Neural cell (in vitro differentiated cells): ENCODE data around the gene CDK5RAP2. TPM values are rescaled to one million over a fixed set of nuclear protein-coding genes. Genes with fewer than 3 reads are reported as not detected.

Experiments
- H2AFZ ChIP-seq: fragments of 200-600, 300-800 bp; sonication (generic), shearing (Covaris generic); 2 replicates; pipeline ENCODE4 v1.6.0; 2014; ENCODE audit warnings: low read depth, mild to moderate bottlenecking, antibody characterized with exemption, low read length, moderate library complexity
- H3F3A ChIP-seq: fragments of 200-600 bp; shearing (Covaris generic); 2 replicates; pipeline ENCODE4 v1.6.1; 2016; ENCODE audit warnings: mild to moderate bottlenecking, moderate library complexity, mixed read lengths, antibody characterized with exemption, low read length; ENCODE audit not compliant: insufficient read depth, poor library complexity, severe bottlenecking
- H3K27ac ChIP-seq: fragments of 200-600, 300-800 bp; sonication (generic), shearing (Covaris generic); 2 replicates; pipeline ENCODE4 v1.5.1; 2014; ENCODE audit warnings: mild to moderate bottlenecking, low read length, moderate library complexity
- H3K27me3 ChIP-seq: fragments of 300-800, 200-600 bp; sonication (generic), shearing (Covaris generic); 2 replicates; pipeline ENCODE4 v1.6.0; 2014; ENCODE audit warnings: mild to moderate bottlenecking, low read depth, low read length, moderate library complexity; ENCODE audit not compliant: insufficient read depth
- H3K36me3 ChIP-seq: fragments of 300-800, 200-600 bp; sonication (generic), shearing (Covaris generic); 2 replicates; pipeline ENCODE4 v1.5.1; 2014; ENCODE audit warnings: mild to moderate bottlenecking, antibody characterized with exemption, low read length, moderate library complexity; ENCODE audit not compliant: insufficient read depth
- H3K4me2 ChIP-seq: fragments of 300-800, 200-600 bp; sonication (generic), shearing (Covaris generic); 2 replicates; pipeline ENCODE4 v1.6.0; 2014; ENCODE audit warnings: mild to moderate bottlenecking, low read length
- H3K4me3 ChIP-seq: fragments of 300-800, 200-600 bp; sonication (generic), shearing (Covaris generic); 2 replicates; pipeline ENCODE4 v1.5.1; 2014; ENCODE audit warnings: mild to moderate bottlenecking, low read length, moderate library complexity
- H3K79me2 ChIP-seq: fragments of 200-600 bp; shearing (Covaris generic); replicated peaks from 2 replicates; pipeline ENCODE4 v1.6.0; 2014; ENCODE audit warnings: mild to moderate bottlenecking, low read length, moderate library complexity; ENCODE audit not compliant: insufficient read depth
- H3K9ac ChIP-seq: fragments of 300-800, 200-600 bp; sonication (generic), shearing (Covaris generic); 2 replicates; pipeline ENCODE4 v1.6.1; 2016; ENCODE audit warnings: mild to moderate bottlenecking, low read length, mixed read lengths
- H3K9me2 ChIP-seq: fragments of 200-600 bp; shearing (Covaris generic); 2 replicates; pipeline ENCODE4 v1.6.1; 2016; ENCODE audit warnings: mild to moderate bottlenecking, low read length, mixed read lengths; ENCODE audit not compliant: insufficient read depth
- H3K9me3 ChIP-seq: fragments of 200-600, 300-800 bp; sonication (generic), shearing (Covaris generic); 2 replicates; pipeline ENCODE4 v1.6.1; 2016; ENCODE audit warnings: mild to moderate bottlenecking, mixed run types, low read length, moderate library complexity, mixed read lengths
- H4K20me1 ChIP-seq: fragments of 200-600 bp; shearing (Covaris generic); 2 replicates; pipeline ENCODE4 v1.6.1; 2016; ENCODE audit warnings: mild to moderate bottlenecking, mixed run types; ENCODE audit not compliant: insufficient read depth
- CTCF ChIP-seq: fragments of 450-650 bp; IDR thresholded peaks from 2 replicates; pipeline ENCODE4 v1.5.1; 2014; ENCODE audit warnings: antibody characterized with exemption, mild to moderate bottlenecking, moderate library complexity; ENCODE audit not compliant: poor library complexity, severe bottlenecking
- EP300 ChIP-seq: fragments of 450-650 bp; conservative IDR thresholded peaks from 2 replicates; pipeline ENCODE4 v1.6.1; 2014; ENCODE audit warnings: antibody characterized with exemption, mild to moderate bottlenecking, moderate library complexity; ENCODE audit not compliant: poor library complexity, severe bottlenecking
- EZH2 ChIP-seq: fragments of 200-600, 300-800 bp; shearing (Covaris generic), sonication (generic); IDR thresholded peaks from 2 replicates; pipeline ENCODE4 v1.6.1; 2014; ENCODE audit warnings: antibody characterized with exemption, low read length, borderline replicate concordance, mild to moderate bottlenecking; ENCODE audit not compliant: insufficient read depth, poor library complexity, severe bottlenecking
- MXI1 ChIP-seq: fragments of 450-650 bp; conservative IDR thresholded peaks from 2 replicates; pipeline ENCODE4 v1.6.1; 2014; ENCODE audit warnings: antibody characterized with exemption, mild to moderate bottlenecking; ENCODE audit not compliant: poor library complexity, severe bottlenecking
- POLR2AphosphoS5 ChIP-seq: IDR thresholded peaks from 2 replicates; pipeline ENCODE4 v1.6.1; 2012
- RAD21 ChIP-seq: fragments of 450-650 bp; conservative IDR thresholded peaks from 2 replicates; pipeline ENCODE4 v1.6.1; 2014; ENCODE audit warnings: antibody characterized with exemption, mild to moderate bottlenecking, moderate library complexity
- REST ChIP-seq: IDR thresholded peaks from 2 replicates; pipeline ENCODE4 v1.6.1; 2012; ENCODE audit warnings: borderline replicate concordance
- SMC3 ChIP-seq: fragments of 450-650 bp; conservative IDR thresholded peaks from 2 replicates; pipeline ENCODE4 v1.6.1; 2014; ENCODE audit warnings: antibody characterized with exemption, mild to moderate bottlenecking, moderate library complexity; ENCODE audit not compliant: poor library complexity
- TAF1 ChIP-seq: IDR thresholded peaks from 2 replicates; pipeline ENCODE4 v1.6.1; 2012; ENCODE audit warnings: low read depth
- polyA plus RNA-seq: library from polyadenylated mRNA; depleted of rRNA; stranded (reverse); fragments of >200 nt; gene quantifications from 2 replicates; pipeline ENCODE4 v1.2.3, GENCODE V29; 2014

Gene CDK5RAP2
- polyA plus RNA-seq, 1 donor from 2014 or later: 43.3 TPM

GRCh38 chr9:120403543-120403856 is 176.5 kb downstream of the CDK5RAP2 start:
- no peaks in the 10 kb centered on the region for H3K9me2 ChIP-seq
- H4K20me1 ChIP-seq: no peaks in the 10 kb centered on the region
- no peaks in the 10 kb centered on the region for H3K27me3 ChIP-seq
- no peak overlapping the region for H3K27ac ChIP-seq
- H3K9ac ChIP-seq: no peak overlapping the region
- no peak overlapping the region for H3K4me3 ChIP-seq
- H3K36me3 ChIP-seq: peaks cover 5% of the 10 kb centered on the region
- H3K79me2 ChIP-seq: no peaks in the 10 kb centered on the region
- H3F3A ChIP-seq: no peaks in the 10 kb centered on the region
- no peaks in the 10 kb centered on the region for H3K9me3 ChIP-seq
- no peak overlapping the region for H2AFZ ChIP-seq
- TF ChIP-seq POLR2AphosphoS5 (no peak), EZH2 (no peak), REST (no peak), CTCF (no peak), MXI1 (no peak), RAD21 (no peak), EP300 (no peak), TAF1 (no peak), SMC3 (no peak)
- H3K4me2 ChIP-seq: no peak overlapping the region

- Histone ChIP-seq H4K20me1 (no peaks in the 10 kb centered on the region), H3K9me2 (no peaks in the 10 kb centered on the region), H3K79me2 (no peaks in the 10 kb centered on the region), H3K4me2 (no peak overlapping the region), H3K9me3 (no peaks in the 10 kb centered on the region), H2AFZ (no peak overlapping the region), H3K27me3 (no peaks in the 10 kb centered on the region), H3K27ac (no peak overlapping the region), H3K4me3 (no peak overlapping the region), H3K36me3 (peaks cover 5% of the 10 kb centered on the region), H3K9ac (no peak overlapping the region), H3F3A (no peaks in the 10 kb centered on the region)
- TF ChIP-seq SMC3 (no peak), TAF1 (no peak)
Observed at GRCh38 chr9:120402741-120403542, 177.0 kb downstream of the CDK5RAP2 start.
